ENCODE measurements around the gene ARID5B. TPM values are rescaled to one million over a fixed set of nuclear protein-coding genes. Genes with fewer than 3 reads are reported as not detected.

Gene ARID5B
- total and polyA plus RNA-seq, 2 experiments from 2014 or later = 1.3 to 1.6 TPM

DNA sequence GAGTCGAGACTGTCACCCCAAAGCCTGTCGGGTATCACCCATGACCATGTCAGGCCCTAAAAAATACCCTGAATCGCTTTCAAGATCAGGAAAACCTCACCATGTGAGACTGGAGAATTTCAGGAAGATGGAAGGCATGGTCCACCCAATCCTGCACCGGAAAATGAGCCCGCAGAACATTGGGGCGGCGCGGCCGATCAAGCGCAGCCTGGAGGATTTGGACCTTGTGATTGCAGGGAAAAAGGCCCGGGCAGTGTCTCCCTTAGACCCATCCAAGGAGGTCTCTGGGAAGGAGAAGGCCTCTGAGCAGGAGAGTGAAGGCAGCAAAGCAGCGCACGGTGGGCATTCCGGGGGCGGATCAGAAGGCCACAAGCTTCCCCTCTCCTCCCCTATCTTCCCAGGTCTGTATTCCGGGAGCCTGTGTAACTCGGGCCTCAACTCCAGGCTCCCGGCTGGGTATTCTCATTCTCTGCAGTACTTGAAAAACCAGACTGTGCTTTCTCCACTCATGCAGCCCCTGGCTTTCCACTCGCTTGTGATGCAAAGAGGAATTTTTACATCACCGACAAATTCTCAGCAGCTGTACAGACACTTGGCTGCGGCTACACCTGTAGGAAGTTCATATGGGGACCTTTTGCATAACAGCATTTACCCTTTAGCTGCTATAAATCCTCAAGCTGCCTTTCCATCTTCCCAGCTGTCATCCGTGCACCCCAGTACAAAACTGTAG is 191.0 kb downstream of the ARID5B start (continued):
- TF ChIP-seq, protein P1, sequence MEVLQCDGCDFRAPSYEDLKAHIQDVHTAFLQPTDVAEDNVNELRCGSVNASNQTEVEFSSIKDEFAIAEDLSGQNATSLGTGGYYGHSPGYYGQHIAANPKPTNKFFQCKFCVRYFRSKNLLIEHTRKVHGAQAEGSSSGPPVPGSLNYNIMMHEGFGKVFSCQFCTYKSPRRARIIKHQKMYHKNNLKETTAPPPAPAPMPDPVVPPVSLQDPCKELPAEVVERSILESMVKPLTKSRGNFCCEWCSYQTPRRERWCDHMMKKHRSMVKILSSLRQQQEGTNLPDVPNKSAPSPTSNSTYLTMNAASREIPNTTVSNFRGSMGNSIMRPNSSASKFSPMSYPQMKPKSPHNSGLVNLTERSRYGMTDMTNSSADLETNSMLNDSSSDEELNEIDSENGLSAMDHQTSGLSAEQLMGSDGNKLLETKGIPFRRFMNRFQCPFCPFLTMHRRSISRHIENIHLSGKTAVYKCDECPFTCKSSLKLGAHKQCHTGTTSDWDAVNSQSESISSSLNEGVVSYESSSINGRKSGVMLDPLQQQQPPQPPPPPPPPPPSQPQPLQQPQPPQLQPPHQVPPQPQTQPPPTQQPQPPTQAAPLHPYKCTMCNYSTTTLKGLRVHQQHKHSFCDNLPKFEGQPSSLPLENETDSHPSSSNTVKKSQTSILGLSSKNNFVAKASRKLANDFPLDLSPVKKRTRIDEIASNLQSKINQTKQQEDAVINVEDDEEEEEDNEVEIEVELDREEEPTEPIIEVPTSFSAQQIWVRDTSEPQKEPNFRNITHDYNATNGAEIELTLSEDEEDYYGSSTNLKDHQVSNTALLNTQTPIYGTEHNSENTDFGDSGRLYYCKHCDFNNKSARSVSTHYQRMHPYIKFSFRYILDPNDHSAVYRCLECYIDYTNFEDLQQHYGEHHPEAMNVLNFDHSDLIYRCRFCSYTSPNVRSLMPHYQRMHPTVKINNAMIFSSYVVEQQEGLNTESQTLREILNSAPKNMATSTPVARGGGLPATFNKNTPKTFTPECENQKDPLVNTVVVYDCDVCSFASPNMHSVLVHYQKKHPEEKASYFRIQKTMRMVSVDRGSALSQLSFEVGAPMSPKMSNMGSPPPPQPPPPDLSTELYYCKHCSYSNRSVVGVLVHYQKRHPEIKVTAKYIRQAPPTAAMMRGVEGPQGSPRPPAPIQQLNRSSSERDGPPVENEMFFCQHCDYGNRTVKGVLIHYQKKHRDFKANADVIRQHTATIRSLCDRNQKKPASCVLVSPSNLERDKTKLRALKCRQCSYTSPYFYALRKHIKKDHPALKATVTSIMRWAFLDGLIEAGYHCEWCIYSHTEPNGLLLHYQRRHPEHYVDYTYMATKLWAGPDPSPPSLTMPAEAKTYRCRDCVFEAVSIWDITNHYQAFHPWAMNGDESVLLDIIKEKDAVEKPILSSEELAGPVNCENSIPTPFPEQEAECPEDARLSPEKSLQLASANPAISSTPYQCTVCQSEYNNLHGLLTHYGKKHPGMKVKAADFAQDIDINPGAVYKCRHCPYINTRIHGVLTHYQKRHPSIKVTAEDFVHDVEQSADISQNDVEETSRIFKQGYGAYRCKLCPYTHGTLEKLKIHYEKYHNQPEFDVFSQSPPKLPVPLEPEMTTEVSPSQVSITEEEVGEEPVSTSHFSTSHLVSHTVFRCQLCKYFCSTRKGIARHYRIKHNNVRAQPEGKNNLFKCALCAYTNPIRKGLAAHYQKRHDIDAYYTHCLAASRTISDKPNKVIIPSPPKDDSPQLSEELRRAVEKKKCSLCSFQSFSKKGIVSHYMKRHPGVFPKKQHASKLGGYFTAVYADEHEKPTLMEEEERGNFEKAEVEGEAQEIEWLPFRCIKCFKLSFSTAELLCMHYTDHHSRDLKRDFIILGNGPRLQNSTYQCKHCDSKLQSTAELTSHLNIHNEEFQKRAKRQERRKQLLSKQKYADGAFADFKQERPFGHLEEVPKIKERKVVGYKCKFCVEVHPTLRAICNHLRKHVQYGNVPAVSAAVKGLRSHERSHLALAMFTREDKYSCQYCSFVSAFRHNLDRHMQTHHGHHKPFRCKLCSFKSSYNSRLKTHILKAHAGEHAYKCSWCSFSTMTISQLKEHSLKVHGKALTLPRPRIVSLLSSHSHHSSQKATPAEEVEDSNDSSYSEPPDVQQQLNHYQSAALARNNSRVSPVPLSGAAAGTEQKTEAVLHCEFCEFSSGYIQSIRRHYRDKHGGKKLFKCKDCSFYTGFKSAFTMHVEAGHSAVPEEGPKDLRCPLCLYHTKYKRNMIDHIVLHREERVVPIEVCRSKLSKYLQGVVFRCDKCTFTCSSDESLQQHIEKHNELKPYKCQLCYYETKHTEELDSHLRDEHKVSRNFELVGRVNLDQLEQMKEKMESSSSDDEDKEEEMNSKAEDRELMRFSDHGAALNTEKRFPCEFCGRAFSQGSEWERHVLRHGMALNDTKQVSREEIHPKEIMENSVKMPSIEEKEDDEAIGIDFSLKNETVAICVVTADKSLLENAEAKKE (CRISPR knock-in tag; IDR thresholded peaks at IDR 0.05) = no peak
- no peak for TF ChIP-seq ZNF331 (CRISPR knock-in tag; IDR thresholded peaks at IDR 0.05; ENCODE audit: low read depth)

DNA sequence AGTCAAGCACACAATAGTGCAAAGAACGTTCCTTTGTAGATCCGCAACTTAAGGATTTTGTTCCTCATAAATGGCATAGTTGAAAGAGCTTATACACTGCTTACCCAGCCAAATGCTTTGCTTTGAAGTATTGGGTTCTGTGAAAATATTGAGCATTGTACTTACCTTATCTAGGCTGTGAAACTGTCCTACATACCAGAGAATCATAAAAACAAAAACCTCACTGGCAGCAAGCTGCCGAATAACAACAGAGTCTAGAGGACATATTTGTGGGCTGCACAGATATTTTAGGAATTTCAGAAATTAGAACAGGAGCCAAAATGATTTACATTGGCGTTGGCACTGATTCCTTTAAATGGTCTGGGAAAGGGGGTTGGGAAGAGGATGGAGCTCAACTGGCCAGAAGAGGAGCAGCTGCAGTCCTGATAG is 192.4 kb downstream of the ARID5B start:
- Mint-ChIP-seq H3K27ac (no peak overlapping the region), H3K4me1 (peaks cover 14% of the 10 kb centered on the region; the same call in 2 of the 3 replicates), H3K9me3 (no peaks in the 10 kb centered on the region), H3K27me3 (ENCODE audit: insufficient read depth, low read depth, poor library complexity) (no peaks in the 10 kb centered on the region), H3K36me3 (ENCODE audit: low read depth) (no peaks in the 10 kb centered on the region), H3K4me3 (no peak overlapping the region)
- DNase-seq (ENCODE audit: low spot score) (no peak), ATAC-seq (no peak)
- Histone ChIP-seq H3K27ac (ENCODE audit: low read depth) (no peak overlapping the region), H3K9me2 (ENCODE audit: insufficient read depth) (no peaks in the 10 kb centered on the region), H2AFZ (no peak overlapping the region), H4K20me1 (replicated peaks; ENCODE audit: insufficient read depth) (no peaks in the 10 kb centered on the region), H3K4me2 (no peak overlapping the region), H3K4me3 (no peak overlapping the region), H3K79me2 (replicated peaks; ENCODE audit: insufficient read depth) (no peaks in the 10 kb centered on the region), H3K27me3 (ENCODE audit: insufficient read depth) (no peaks in the 10 kb centered on the region), H3K36me3 (ENCODE audit: insufficient read depth) (no peaks in the 10 kb centered on the region), H3F3A (replicated peaks; ENCODE audit: low read depth) (no peaks in the 10 kb centered on the region), H3K4me1 (ENCODE audit: insufficient read depth) (no peaks in the 10 kb centered on the region)
- TF ChIP-seq POLR2AphosphoS5 (IDR thresholded peaks at IDR 0.05; ENCODE audit: low read depth) (no peak), STAT1 (IDR thresholded peaks at IDR 0.05; ENCODE audit: unreplicated experiment) (no peak), CREB1 (CRISPR knock-in tag; IDR thresholded peaks at IDR 0.05; ENCODE audit: low read depth) (no peak), JUNB (IDR thresholded peaks at IDR 0.05; ENCODE audit: unreplicated experiment) (no peak), ZNF331 (CRISPR knock-in tag; IDR thresholded peaks at IDR 0.05; ENCODE audit: low read depth) (no peak), NANOG (IDR thresholded peaks at IDR 0.05; ENCODE audit: borderline replicate concordance) (no peak)
- TF ChIP-seq, protein P2, sequence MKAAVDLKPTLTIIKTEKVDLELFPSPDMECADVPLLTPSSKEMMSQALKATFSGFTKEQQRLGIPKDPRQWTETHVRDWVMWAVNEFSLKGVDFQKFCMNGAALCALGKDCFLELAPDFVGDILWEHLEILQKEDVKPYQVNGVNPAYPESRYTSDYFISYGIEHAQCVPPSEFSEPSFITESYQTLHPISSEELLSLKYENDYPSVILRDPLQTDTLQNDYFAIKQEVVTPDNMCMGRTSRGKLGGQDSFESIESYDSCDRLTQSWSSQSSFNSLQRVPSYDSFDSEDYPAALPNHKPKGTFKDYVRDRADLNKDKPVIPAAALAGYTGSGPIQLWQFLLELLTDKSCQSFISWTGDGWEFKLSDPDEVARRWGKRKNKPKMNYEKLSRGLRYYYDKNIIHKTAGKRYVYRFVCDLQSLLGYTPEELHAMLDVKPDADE (IDR thresholded peaks at IDR 0.05) = no peak
- TF ChIP-seq, protein P3, sequence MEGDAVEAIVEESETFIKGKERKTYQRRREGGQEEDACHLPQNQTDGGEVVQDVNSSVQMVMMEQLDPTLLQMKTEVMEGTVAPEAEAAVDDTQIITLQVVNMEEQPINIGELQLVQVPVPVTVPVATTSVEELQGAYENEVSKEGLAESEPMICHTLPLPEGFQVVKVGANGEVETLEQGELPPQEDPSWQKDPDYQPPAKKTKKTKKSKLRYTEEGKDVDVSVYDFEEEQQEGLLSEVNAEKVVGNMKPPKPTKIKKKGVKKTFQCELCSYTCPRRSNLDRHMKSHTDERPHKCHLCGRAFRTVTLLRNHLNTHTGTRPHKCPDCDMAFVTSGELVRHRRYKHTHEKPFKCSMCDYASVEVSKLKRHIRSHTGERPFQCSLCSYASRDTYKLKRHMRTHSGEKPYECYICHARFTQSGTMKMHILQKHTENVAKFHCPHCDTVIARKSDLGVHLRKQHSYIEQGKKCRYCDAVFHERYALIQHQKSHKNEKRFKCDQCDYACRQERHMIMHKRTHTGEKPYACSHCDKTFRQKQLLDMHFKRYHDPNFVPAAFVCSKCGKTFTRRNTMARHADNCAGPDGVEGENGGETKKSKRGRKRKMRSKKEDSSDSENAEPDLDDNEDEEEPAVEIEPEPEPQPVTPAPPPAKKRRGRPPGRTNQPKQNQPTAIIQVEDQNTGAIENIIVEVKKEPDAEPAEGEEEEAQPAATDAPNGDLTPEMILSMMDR (conservative IDR thresholded peaks at IDR 0.05; ENCODE audit: low read depth in 2 of 2) = no peak
- TF ChIP-seq, protein P4, sequence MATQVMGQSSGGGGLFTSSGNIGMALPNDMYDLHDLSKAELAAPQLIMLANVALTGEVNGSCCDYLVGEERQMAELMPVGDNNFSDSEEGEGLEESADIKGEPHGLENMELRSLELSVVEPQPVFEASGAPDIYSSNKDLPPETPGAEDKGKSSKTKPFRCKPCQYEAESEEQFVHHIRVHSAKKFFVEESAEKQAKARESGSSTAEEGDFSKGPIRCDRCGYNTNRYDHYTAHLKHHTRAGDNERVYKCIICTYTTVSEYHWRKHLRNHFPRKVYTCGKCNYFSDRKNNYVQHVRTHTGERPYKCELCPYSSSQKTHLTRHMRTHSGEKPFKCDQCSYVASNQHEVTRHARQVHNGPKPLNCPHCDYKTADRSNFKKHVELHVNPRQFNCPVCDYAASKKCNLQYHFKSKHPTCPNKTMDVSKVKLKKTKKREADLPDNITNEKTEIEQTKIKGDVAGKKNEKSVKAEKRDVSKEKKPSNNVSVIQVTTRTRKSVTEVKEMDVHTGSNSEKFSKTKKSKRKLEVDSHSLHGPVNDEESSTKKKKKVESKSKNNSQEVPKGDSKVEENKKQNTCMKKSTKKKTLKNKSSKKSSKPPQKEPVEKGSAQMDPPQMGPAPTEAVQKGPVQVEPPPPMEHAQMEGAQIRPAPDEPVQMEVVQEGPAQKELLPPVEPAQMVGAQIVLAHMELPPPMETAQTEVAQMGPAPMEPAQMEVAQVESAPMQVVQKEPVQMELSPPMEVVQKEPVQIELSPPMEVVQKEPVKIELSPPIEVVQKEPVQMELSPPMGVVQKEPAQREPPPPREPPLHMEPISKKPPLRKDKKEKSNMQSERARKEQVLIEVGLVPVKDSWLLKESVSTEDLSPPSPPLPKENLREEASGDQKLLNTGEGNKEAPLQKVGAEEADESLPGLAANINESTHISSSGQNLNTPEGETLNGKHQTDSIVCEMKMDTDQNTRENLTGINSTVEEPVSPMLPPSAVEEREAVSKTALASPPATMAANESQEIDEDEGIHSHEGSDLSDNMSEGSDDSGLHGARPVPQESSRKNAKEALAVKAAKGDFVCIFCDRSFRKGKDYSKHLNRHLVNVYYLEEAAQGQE (IDR thresholded peaks at IDR 0.05; ENCODE audit: unreplicated experiment) = no peak

Data from GM23338 (cell line).